Skeletal muscle tissue (tissue), 4 donors: Measurements from ENCODE around the gene FBXO42. TPM values are rescaled to one million over a fixed set of nuclear protein-coding genes. Genes with fewer than 3 reads are reported as not detected.

Experiments
- H3K27ac ChIP-seq: one replicate; pipeline ENCODE4 v1.7.0; 2013; ENCODE audit warnings: mild to moderate bottlenecking, low read depth, low read length, inconsistent platforms
- H3K27me3 ChIP-seq, 3 donors: one replicate each; pipeline ENCODE4 v1.7.0; 2013; ENCODE audit warnings: low read length in 3 of 3; ENCODE audit not compliant: control insufficient read depth in 3 of 3, insufficient read depth in 3 of 3
- H3K36me3 ChIP-seq, 3 donors: one replicate each; pipeline ENCODE4 v1.7.0; 2013; ENCODE audit warnings: low read length in 3 of 3; ENCODE audit not compliant: control insufficient read depth in 3 of 3, insufficient read depth in 3 of 3
- H3K4me1 ChIP-seq, 3 donors: one replicate each; pipeline ENCODE4 v1.7.0; 2013; ENCODE audit warnings: low read length in 3 of 3, mild to moderate bottlenecking in 3 of 3; ENCODE audit not compliant: control insufficient read depth in 3 of 3, insufficient read depth in 3 of 3
- H3K4me3 ChIP-seq, 3 donors: one replicate each; pipeline ENCODE4 v1.7.0; 2013; ENCODE audit warnings: low read length in 3 of 3
- H3K9ac ChIP-seq, 3 donors: one replicate each; pipeline ENCODE4 v1.7.0; 2013; ENCODE audit warnings: low read length in 3 of 3, mild to moderate bottlenecking in 3 of 3, moderate library complexity in 2 of 3, low read depth in 1 of 3
- H3K9me3 ChIP-seq, 3 donors: one replicate each; pipeline ENCODE4 v1.7.0; 2013; ENCODE audit warnings: low read length in 3 of 3; ENCODE audit not compliant: control insufficient read depth in 3 of 3
- total RNA-seq: library from RNA; depleted of rRNA; stranded (reverse); fragments of >200 nt; gene quantifications from one replicate; pipeline ENCODE4 v1.2.3, GENCODE V29; 2014
- donor health status: Osteomylitis.

The FBXO42 gene
- total RNA-seq, 1 donor from 2014 or later, result 12.0 TPM

- H3K9ac ChIP-seq, result no peak overlapping the region
- H3K4me3 ChIP-seq, result no peak overlapping the region
- H3K27ac ChIP-seq, result no peak overlapping the region
- no peaks in the 10 kb centered on the region for H3K9me3 ChIP-seq
- H3K27me3 ChIP-seq, result no peaks in the 10 kb centered on the region
- peaks cover 22 to 25% (median 23%) of the 10 kb centered on the region in 3 donors for H3K4me1 ChIP-seq
- H3K36me3 ChIP-seq, result peaks cover 23 to 50% (median 41%) of the 10 kb centered on the region in 3 donors
Observed at GRCh38 chr1:16253332-16253922, 98.9 kb downstream of the FBXO42 start.

GRCh38 chr1:16252912-16253311 lies 99.4 kb downstream of the FBXO42 start:
- Histone ChIP-seq H3K27ac (no peak overlapping the region), H3K9me3 (no peaks in the 10 kb centered on the region), H3K27me3 (no peaks in the 10 kb centered on the region), H3K4me3 (no peak overlapping the region), H3K9ac (no peak overlapping the region), H3K4me1 (peaks cover 27 to 30% (median 28%) of the 10 kb centered on the region in 3 donors), H3K36me3 (peaks cover 23 to 50% (median 41%) of the 10 kb centered on the region in 3 donors)

- peaks cover 32 to 36% (median 35%) of the 10 kb centered on the region in 3 donors for H3K4me1 ChIP-seq
Observed at GRCh38 chr1:16251381-16251780, 100.9 kb downstream of the FBXO42 start.

GRCh38 chr1:16250524-16251251 lies 101.6 kb downstream of the FBXO42 start:
- Histone ChIP-seq H3K27me3 (no peaks in the 10 kb centered on the region), H3K9me3 (no peaks in the 10 kb centered on the region), H3K4me3 (no peak overlapping the region), H3K4me1 (peaks cover 32 to 36% (median 35%) of the 10 kb centered on the region in 3 donors), H3K9ac (no peak overlapping the region), H3K36me3 (peaks cover 28 to 50% (median 43%) of the 10 kb centered on the region in 3 donors), H3K27ac (no peak overlapping the region)

More at GRCh38 chr1:16251381-16251780, 100.9 kb downstream of the FBXO42 start:
- Histone ChIP-seq H3K27ac (no peak overlapping the region), H3K9me3 (no peaks in the 10 kb centered on the region), H3K9ac (no peak overlapping the region), H3K36me3 (peaks cover 28 to 57% (median 46%) of the 10 kb centered on the region in 3 donors), H3K4me3 (no peak overlapping the region), H3K27me3 (no peaks in the 10 kb centered on the region)

GRCh38 chr1:16249596-16250241 lies 102.6 kb downstream of the FBXO42 start:
- H3K36me3 ChIP-seq, result peaks cover 24 to 44% (median 33%) of the 10 kb centered on the region in 3 donors
- H3K27me3 ChIP-seq, result no peaks in the 10 kb centered on the region
- peak overlapping the region; percentile 66 for H3K27ac ChIP-seq
- H3K9ac ChIP-seq, result peak overlapping the region in 1 of 3 donors; percentile 7
- peaks cover 29 to 36% (median 35%) of the 10 kb centered on the region in 3 donors for H3K4me1 ChIP-seq
- no peak overlapping the region for H3K4me3 ChIP-seq
- no peaks in the 10 kb centered on the region for H3K9me3 ChIP-seq

- Histone ChIP-seq H3K9me3 (no peaks in the 10 kb centered on the region), H3K4me1 (peaks cover 30 to 43% (median 38%) of the 10 kb centered on the region in 3 donors), H3K27me3 (no peaks in the 10 kb centered on the region), H3K9ac (peak overlapping the region; percentile 13 to 60 (median 32)), H3K36me3 (peaks cover 24 to 38% (median 32%) of the 10 kb centered on the region in 3 donors), H3K27ac (peak overlapping the region; percentile 66), H3K4me3 (peak overlapping the region; percentile 44 to 58 (median 47))
Observed at GRCh38 chr1:16248603-16249516, 103.4 kb downstream of the FBXO42 start.

- Histone ChIP-seq H3K9me3 (no peaks in the 10 kb centered on the region), H3K27me3 (no peaks in the 10 kb centered on the region), H3K4me1 (peaks cover 30 to 45% (median 38%) of the 10 kb centered on the region in 3 donors), H3K4me3 (peak overlapping the region in 1 of 3 donors; percentile 4), H3K27ac (peak overlapping the region; percentile 66), H3K36me3 (peaks cover 20 to 32% (median 26%) of the 10 kb centered on the region in 3 donors), H3K9ac (peak overlapping the region; percentile 15 to 60 (median 18))
Observed at GRCh38 chr1:16248007-16248436, 104.3 kb downstream of the FBXO42 start.

GRCh38 chr1:16247441-16247840 lies 104.8 kb downstream of the FBXO42 start:
- H3K36me3 ChIP-seq, result peaks cover 19 to 26% (median 20%) of the 10 kb centered on the region in 3 donors
- no peak overlapping the region for H3K27ac ChIP-seq
- peaks cover 30 to 45% (median 38%) of the 10 kb centered on the region in 3 donors for H3K4me1 ChIP-seq
- no peak overlapping the region for H3K9ac ChIP-seq
- H3K27me3 ChIP-seq, result no peaks in the 10 kb centered on the region
- H3K4me3 ChIP-seq, result no peak overlapping the region
- no peaks in the 10 kb centered on the region for H3K9me3 ChIP-seq

- H3K27ac ChIP-seq, result no peak overlapping the region
- H3K4me1 ChIP-seq, result peaks cover 30 to 45% (median 38%) of the 10 kb centered on the region in 3 donors
- peaks cover 15 to 22% (median 16%) of the 10 kb centered on the region in 3 donors for H3K36me3 ChIP-seq
- H3K4me3 ChIP-seq, result no peak overlapping the region
- no peaks in the 10 kb centered on the region for H3K27me3 ChIP-seq
- H3K9ac ChIP-seq, result no peak overlapping the region
- no peaks in the 10 kb centered on the region for H3K9me3 ChIP-seq
Observed at GRCh38 chr1:16246961-16247360, 105.3 kb downstream of the FBXO42 start.
